NCI-H146 (cell line): ENCODE measurements around the gene RAMP1.

Experiments used
- DNase-seq: peaks from one replicate; lab custom pipeline; 2025; lab: John Stamatoyannopoulos, UW

Gene RAMP1

DNA sequence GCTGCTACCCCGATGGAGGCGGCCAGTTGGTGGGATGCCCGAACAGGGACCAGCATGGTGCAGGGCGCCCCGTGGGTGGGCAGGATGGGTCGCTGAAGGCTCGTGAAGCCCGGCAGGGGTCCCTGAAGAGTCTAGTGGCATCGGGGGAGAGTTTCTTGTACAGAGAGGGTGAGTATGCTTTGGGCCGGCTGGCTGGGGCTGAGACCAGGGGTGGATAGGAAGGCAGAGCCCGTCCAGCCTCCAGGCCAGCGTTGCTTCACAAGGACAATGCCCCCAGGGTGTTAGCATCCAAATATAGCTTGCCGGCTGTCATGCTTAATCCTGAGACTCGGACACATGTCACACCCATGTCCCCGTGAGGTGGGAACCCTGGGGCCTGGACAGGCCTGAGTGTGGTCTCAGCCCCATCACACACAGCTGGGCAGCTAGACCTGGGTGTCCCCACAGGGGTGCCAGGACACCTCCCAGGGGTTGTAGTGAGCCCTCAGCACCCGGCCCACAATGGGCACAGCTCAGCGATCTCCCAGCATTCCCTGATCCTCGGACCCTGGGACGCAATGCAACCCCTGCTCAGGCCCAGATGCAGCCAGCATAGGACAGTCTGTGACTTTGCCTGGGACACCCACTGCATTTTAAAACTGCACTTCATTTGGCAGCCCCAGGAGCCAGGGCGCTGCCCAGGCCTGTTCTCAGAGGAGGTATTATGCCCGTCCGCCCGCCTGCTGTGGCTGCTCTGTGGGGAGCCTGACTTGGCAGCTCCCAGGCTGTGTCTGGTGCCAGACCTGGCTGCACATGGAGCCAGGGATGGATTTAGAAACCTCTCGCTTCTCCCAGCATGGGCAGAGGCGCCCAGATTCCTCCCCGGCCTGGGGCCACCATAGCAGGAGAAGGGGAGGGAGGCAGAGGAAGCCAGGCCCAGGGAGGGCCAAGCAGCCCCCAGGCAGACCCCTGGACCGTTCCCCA is 36.4 kb downstream of the RAMP1 start:
- DNase-seq: peak; percentile 72

- no peak for DNase-seq
Measured at GRCh38 chr2:237896507-237896892, 37.1 kb downstream of the RAMP1 start.

GRCh38 chr2:237896956-237897355 is 37.5 kb downstream of the RAMP1 start:
- DNase-seq: no peak

DNA sequence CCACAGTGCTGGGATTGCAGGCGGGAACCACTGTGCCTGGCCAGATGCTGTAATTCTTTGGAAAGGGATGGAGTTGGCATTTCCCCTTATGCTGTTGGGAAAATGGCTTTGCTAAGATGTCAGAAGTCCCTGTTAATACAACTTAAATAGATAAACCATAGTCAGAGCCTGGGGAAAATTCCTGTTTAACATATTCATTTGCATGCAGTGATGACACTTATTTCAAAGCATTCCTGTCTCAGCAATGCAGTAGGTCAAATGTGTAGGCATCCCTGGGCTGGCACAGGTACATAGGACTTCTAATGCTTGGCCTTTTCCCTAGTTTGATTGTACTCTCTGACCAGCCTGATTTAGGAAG is 38.6 kb downstream of the RAMP1 start:
- no peak for DNase-seq

DNA sequence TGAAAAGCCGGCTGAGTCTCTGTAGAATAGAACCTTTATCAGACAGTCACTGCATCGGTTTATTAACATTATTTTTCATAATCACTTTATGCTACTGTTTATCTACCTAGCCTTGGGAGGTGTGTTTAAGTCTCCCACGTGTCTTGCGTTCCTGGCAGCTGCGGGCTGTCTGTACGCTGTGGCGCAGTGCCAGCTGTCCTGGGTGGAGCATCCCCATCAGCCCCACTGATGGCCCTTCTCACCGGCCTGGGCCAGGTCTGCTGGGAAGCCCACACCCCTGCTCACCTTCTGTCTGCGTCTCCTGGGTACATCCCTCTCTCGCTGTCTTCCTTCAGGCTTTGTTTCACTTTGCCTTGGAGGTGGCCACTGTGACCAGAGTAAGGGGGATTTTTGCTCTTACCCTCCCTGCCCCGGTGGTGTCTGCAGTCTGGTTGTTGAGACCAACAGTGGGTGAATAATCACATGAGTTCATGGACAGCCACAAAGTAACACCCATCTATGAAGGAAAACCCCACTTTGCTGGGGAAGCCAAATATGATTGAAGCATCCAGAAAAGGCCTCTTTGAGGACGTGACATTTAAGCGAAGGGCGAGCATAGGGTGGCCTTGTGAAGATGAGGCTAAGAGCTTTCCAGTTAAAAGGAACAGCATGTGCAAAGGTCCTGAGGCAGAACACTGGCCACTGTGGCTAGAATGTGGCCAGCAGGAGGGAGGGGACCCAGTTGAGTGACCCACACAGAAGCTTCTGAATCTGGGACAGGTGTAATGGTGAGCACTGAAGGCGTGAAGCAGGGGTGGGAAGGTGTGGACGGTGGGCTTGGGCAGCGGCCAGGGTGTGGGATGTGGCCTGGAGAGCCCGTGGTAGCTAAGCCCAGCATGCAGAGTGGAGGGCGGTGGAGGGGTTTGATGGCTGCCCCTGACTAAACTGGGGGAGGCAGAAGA is 41.7 kb downstream of the RAMP1 start:
- DNase-seq: peak; percentile 49

DNA sequence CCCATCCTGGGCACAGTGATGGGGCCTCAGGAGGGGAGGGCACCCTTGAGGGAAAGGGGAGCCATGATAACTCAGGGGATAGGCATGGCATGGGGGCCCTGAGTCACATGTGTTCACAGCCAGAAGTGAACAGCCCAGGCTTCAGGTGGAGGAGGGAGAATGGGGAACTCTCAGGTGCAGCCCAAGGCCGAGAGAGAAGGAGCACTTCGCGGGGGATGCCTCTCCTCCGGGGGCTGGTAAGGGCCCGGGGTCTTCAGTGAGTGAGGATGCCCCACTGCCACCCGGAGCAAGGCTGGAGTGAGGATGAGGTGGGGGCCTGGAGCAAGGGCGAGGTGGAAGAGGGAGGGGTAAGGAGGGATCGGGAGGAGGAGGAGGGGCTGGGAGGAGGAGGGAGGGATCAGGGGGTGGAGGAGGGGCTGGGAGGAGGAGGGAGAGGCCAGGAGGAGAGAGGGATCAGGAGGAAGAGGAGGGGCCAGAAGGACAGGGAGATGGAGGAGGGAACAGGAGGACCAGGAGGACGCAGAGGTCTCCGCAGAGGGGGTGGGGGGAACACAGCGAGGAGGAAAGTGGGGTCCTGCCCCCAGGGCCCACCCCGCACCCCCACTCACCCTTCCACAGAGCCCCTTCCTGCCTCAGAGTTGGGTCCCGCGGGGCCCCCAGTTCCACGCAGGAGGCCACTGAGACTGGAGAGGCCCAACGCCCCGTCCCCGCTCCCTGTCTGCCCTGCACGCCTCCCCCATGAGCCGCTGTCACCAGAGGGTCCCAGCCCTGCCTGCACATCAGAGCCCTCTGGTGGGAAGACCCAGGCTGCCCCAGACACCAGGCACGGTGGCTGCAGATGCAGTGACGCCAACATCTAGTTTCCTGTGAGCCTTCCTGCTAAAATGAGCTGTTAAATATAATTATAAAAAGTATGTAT is 42.8 kb downstream of the RAMP1 start:
- DNase-seq: no peak

GRCh38 chr2:237904831-237905599 is 45.6 kb downstream of the RAMP1 start:
- no peak for DNase-seq

DNA sequence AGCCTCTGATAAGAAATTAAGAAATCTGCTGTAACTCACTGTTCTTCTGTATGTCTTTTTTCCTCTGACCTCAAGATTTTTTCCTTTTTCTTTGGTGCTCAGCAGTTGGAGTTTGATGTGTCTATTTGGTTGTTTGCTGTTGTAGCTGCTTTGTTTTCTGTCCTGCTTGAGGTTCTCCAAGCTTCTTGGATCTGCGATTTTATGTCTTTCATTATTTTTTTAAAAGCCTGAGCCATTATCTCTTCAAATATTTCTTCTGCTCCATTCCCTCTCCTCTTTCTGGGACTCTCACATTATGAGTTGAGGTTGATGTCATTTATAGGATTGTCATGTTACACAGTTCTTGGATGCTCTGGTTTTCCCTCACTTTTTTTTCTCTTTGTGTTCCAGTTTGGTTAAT is 47.7 kb downstream of the RAMP1 start:
- no peak for DNase-seq

- no peak for DNase-seq
Measured at GRCh38 chr2:237909075-237909695, 49.8 kb downstream of the RAMP1 start.

DNA sequence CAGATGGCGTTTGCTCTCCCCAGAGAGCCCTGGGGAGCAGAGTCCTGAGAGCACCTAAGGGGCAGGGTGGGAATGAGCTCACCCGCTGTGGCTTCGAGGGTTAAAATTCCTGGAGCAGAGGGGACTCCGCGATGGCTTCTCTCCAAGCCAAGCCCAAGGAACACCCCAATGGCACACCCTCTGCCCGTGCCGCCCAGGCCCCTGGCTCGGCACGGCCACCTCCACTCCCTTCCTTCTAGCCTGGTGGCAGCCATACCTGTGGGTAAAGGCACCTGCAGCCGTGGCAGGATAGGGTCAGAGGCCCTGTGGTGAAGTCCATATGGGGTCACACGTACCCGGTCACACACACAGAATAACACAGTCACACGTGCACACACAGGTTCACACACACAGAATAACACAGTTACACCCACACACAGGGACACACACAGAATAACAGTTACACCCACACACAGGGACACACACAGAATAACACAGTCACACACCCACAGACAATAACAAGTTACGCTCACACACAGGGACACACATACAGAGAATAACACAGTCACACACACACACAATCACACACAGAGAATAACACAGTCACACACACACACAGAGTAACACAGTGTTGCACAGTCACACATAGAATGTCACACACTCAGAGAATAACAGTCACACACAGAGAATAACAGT is 50.5 kb downstream of the RAMP1 start:
- no peak for DNase-seq

- DNase-seq: no peak
Measured at GRCh38 chr2:237910576-237911362, 51.3 kb downstream of the RAMP1 start.

DNA sequence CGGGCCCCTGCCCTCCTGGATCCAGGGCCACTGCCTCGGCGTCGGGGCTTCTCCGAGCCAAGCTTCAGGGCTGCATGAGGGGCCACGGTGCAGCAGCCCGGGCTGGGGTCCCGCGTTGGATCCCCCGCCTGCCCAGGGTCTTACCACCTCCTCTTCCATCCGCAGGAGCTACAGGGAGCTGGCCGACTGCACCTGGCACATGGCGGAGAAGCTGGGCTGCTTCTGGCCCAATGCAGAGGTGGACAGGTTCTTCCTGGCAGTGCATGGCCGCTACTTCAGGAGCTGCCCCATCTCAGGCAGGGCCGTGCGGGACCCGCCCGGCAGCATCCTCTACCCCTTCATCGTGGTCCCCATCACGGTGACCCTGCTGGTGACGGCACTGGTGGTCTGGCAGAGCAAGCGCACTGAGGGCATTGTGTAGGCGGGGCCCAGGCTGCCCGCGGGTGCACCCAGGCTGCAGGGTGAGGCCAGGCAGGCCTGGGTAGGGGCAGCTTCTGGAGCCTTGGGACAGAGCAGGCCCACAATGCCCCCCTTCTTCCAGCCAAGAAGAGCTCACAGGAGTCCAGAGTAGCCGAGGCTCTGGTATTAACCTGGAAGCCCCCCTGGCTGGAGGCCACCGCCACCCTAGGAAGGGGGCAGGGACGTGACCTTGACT is 52.1 kb downstream of the RAMP1 start:
- no peak for DNase-seq

GRCh38 chr2:237912271-237913192 is 53.1 kb downstream of the RAMP1 start:
- DNase-seq: no peak

- no peak for DNase-seq
Measured at GRCh38 chr2:237913193-237913917, 53.9 kb downstream of the RAMP1 start.

DNA sequence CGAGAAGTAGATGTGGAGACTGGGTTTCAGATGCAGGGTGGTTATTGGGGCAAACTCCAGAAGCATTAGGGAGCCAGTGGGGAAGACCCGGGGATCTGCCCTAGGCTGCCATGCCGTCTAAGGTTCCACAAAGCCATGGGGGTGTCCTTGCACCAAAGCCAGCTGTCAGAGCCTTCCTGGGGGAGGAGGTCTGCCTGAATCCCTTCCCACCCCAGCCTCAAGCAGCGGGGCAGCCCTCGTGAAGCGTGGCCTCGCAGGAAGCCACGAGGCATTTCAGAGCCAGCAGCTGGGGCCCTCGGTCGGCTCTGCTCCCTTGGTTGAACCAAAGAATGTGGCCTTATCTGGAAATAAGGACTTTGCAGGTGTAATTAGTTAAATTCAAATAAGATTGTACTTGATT is 56.2 kb downstream of the RAMP1 start:
- DNase-seq: no peak

GRCh38 chr2:237916296-237916695 is 56.9 kb downstream of the RAMP1 start:
- DNase-seq: no peak
